GM19238 (cell line): ENCODE data around the gene UBASH3B.

Experiments used
- DNase-seq: peaks from one replicate; pipeline ENCODE4 v3.0.0; 2011; ENCODE audit warnings: low spot score; ENCODE audit not compliant: insufficient read length

The UBASH3B gene

GRCh38 chr11:122706291-122707088 lies 51.0 kb downstream of the UBASH3B start:
- DNase-seq = no peak

- DNase-seq = no peak
Measured at GRCh38 chr11:122707111-122707510, 51.6 kb downstream of the UBASH3B start.

GRCh38 chr11:122707901-122708300 lies 52.4 kb downstream of the UBASH3B start:
- DNase-seq = no peak

DNA sequence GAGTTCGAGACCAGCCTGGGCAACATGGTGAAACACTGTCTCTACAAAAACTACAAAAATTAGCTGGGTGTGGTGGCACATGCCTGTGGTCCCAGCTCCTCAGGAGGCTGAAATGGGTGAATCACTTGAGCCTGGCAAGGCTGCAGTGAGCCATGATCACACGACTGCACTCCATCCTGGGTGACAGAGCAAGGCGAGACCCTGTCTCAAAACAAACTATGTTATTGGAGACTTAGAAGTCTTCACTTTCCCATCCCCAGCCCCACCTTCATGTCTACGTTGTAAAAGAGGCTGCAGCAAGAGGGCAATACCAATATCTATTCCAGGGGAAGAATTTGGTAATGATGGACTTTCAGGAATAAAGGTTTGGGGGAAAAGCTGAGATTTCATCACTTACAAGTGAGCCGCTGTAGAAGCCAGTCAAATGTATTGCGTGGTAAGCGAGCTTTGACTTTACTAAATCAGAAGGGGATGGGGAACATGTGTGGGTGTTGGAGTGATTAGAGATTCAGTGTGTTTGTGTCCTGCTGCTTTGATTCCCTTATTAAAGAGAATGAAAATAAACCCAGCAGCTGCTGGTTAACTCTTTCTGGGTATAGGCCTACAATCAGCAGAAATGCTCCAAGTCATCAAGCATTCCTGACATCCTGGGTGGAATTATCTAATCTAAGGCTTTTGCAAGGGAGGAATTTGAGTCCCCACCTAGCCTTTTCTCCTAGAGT lies 53.7 kb downstream of the UBASH3B start:
- DNase-seq = no peak

DNA sequence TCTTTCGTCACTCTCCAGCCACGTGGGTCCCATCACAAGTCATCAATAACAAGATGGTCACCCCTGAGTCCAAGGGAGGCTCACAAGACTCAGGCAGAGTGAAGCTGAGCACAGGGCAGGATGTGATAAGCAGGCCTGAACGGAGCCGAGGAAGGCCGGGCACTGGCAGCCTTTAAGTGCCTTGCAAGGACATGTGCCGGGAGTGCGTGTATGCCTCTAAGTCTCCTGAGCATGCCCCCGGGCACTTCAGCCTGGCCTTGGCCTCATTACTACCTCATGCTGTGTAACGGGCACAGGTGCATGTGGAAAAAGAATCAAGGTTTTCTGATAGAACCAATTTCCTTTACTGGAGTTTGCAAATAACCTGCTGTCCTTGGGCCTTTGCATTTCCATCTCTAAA lies 55.8 kb downstream of the UBASH3B start:
- DNase-seq = no peak

DNA sequence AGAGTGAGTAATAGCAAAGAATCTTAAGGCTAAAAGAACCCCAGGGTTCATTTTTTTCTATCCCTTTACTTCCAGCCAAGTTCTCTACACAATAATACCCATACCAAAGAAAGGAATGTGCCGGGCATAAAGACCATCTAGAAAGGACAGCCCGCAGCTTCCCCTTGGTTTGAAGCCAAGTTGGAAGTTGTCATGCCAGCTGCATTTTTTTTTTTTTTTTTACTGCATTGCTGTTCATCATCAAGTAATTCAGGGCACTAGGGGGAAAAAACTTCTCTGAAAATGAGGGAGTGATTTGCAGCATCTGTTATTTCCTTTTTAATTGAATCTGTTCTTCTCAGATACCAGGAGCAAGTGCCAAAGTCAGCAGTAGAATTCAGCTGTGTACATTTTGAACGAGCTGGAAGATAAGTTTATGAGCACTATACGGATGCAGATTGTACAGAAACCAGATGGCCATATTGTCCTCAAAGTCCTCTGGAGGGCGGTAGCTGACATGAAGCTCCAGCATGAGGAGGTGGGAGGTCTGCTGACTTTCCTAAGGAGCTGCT lies 56.4 kb downstream of the UBASH3B start:
- no peak for DNase-seq

DNA sequence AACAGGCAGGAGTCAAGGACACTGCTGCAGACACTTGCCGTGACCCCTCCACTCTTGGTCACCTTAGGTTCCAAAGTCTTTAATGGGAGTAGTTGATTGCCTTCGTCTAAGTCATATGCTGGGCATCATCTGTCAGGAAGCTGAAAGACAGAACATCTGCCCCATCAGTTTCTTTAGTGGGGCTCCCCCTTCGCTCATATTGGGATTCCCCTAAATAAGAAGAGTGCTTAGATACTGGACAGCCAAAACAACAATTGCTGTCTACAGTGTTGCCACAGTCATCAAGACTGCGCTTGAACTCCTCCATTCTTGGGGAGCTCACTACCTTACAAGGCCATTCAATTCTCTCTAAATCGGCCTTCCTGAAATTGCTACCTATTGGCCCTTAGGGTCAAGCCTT lies 58.5 kb downstream of the UBASH3B start:
- no peak for DNase-seq

DNA sequence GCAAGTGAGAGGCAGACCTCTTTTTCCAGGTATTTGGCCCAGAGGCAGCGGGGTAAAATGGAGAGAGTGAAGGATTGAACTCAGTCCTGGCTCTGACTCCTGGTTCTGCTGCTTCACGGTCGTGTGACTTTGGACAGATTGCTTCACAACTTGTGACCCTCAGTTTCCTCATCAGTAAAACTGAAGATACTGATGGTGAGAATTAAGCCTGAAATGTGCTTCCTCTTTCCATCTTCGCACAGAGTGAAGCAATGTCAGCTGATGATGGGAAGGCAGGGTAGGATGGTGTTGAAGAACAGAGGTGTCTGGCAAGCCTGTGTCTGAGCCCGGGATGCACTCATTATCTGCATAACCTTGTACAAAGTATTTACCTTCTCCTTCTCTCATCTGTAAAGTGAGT lies 59.0 kb downstream of the UBASH3B start:
- no peak for DNase-seq

DNA sequence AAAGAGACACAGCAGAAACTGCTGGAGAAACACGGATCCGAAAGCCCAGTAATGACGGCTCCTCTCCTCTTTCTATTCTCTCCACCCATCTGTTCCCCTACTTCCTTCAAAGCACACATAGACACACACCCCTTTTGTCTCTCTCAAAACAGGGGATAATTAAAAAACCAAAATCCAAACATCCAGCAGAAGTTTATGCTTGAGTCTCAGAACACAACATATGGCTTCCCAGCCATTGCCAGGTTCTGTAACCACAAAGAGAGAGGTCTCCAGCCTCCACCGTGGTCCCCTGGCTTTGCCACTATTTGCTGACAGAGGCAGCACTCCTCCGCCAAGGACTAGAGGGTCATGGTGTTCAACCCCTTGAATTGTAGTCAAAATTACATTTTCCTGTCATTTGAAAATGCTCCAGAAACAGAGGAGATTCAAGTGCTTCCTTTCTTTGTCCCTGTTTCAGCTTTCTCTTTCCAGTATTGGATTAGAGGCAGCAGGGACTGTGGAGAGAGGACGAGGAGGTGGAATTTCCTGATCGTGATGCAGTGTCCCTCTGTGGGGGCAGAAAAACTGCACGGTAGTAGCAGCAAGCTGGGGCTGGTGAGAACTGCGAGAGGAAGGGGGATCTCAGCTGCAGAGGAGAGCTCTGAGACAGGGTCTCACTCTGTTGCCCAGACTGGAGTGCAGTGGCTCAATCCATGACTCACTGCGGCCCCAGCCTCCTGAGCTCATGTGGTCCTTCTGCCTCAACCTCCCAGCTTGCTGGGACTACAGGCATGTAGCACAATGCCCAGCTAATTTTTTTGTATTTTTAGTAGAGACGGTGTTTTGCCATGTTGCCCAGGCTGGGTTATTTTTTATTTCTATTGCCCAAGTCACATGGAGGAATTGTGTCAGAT lies 60.3 kb downstream of the UBASH3B start:
- DNase-seq = no peak

DNA sequence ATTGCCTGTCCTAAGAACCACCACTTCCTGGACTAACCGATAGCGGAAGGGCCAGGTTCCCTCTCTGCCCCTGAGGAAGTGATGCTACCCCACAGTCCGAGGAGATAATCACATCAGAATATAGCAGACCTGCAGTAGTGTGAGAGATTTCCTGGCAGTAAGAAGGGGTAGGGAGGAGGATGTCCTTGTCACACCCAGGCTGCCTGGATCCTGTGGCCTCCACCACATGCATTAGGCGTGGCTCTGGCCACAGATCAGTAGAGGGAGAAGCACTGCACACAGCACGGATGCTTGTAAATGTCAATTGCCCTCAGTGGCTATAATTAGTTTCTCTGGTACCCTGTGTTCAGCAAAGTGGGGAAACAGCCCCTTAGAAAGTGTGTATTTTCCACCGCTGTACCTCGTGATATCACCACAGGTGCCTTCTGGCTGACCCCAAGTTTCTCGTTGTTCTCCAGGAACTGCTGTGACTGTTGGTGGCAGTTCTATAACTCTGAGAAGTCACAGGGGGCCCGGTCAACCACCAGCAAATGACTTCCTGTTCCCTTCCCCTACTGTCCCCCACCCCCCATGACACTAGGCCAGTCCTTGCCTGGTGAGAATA lies 61.8 kb downstream of the UBASH3B start:
- peak; percentile 19 for DNase-seq

GRCh38 chr11:122720107-122720881 lies 64.8 kb downstream of the UBASH3B start:
- DNase-seq = no peak

DNA sequence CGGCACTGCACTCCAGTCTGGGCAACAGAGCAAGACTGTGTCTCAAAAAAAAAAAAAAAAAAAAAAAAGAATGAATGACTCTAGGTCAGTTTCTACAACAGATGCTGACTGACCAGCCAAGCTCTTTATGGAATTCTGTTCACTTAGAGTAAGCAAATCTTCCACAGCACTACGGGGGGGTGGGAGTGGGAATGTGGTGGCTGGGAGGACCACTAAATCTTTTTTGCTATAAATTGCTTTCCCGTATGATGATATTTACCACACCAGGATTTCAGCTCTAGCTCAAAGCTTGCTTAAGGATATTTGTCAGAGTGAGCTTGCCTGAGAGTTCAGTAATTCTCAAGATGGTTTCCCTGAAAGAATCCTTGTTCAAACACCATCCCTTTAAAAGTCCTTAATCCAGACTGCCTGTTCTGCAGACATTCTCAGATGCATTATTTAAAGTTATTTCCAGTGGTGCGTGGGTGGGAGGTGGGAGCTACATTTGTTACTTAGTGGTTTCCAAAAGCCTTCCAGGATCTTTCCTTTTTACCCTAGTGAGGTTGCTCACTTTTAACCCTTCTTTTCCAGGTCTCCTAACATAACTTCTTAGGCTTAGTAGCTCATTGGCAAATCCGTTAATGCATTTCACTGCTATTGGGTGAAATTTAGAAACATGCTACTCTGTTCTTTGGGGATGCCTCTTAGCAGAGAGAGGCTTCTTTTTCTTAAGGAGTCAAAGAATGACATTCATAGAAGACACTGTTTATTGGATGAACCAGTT lies 65.9 kb downstream of the UBASH3B start:
- no peak for DNase-seq

GRCh38 chr11:122721964-122722266 lies 66.4 kb downstream of the UBASH3B start:
- no peak for DNase-seq

- no peak for DNase-seq
Measured at GRCh38 chr11:122723106-122723505, 67.6 kb downstream of the UBASH3B start.

GRCh38 chr11:122723576-122723975 lies 68.1 kb downstream of the UBASH3B start:
- no peak for DNase-seq

DNA sequence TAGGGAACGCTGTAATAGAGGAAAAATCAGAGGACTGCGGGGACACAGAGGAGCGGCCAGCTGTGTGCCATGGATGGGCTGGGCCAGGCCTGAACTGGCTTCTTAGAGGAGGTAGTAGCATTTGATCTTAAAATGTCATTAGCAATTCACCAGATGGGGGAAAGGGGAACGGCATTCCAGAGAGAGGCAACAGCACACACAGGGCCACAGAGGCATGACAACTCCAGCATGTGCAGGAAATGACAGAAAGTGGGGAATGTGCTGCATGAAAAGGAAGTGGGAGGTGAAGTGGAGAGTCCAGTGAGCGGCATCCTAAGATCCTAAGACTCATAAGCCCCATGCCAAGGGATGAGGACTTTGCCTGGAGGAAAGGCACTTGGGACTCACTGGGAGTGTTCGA lies 69.0 kb downstream of the UBASH3B start:
- no peak for DNase-seq

- no peak for DNase-seq
Measured at GRCh38 chr11:122726028-122726427, 70.5 kb downstream of the UBASH3B start.

- peak; percentile 50 for DNase-seq
Measured at GRCh38 chr11:122727101-122727929, 71.8 kb downstream of the UBASH3B start.

DNA sequence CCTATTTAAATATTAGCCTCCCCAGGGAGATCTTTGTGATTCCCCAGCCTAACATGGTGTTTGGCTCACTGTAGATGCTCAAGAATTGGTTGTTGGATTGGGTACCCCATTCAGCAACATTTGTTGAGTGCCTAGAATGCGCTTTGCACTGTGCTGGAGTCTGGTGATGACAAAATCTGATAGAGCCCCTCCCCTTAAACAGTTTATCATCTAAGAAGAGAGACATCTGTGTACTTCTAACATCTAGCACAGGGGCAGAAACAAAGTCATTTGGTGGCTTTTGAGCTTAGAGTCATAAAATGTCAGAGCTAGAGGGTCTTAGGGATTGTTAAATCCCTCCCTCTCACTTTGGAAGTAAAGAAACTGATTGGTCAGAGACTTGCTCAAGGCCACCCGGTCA lies 73.0 kb downstream of the UBASH3B start:
- no peak for DNase-seq
